AG09319 (cell line): ENCODE measurements around the gene TIAL1.

Experiments
- DNase-seq: peaks from one replicate; pipeline ENCODE4 v3.0.0-alpha.2; 2010; ENCODE audit warnings: low read depth; ENCODE audit errors: extremely low read depth
- TF ChIP-seq, protein P1 (sequence below): IDR thresholded peaks from 2 replicates; pipeline ENCODE4 v1.5.1; 2011; ENCODE audit warnings: low read depth, mild to moderate bottlenecking, inconsistent platforms, low read length, moderate library complexity

The TIAL1 gene

DNA sequence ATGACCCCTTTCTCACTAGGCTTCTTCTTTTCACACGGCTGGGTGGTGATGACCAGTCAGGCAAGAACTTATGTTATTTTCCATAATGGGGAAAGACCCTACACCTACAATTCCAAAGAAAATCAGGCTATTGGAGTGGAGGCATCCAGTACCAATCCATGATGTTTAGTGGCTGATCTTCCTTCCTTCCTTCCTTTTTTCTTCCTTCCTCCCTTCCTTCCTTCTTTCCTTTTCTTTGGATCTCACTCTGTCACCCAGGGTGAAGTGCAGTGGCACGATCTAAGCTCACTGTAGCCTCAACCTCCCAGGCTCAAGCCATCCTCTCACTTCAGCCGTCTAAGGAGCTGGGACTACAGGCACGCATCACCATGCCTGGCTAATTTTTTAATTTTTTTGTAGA is 56.7 kb downstream of the TIAL1 start:
- TF ChIP-seq, protein P1, sequence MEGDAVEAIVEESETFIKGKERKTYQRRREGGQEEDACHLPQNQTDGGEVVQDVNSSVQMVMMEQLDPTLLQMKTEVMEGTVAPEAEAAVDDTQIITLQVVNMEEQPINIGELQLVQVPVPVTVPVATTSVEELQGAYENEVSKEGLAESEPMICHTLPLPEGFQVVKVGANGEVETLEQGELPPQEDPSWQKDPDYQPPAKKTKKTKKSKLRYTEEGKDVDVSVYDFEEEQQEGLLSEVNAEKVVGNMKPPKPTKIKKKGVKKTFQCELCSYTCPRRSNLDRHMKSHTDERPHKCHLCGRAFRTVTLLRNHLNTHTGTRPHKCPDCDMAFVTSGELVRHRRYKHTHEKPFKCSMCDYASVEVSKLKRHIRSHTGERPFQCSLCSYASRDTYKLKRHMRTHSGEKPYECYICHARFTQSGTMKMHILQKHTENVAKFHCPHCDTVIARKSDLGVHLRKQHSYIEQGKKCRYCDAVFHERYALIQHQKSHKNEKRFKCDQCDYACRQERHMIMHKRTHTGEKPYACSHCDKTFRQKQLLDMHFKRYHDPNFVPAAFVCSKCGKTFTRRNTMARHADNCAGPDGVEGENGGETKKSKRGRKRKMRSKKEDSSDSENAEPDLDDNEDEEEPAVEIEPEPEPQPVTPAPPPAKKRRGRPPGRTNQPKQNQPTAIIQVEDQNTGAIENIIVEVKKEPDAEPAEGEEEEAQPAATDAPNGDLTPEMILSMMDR = no peak
- no peak for DNase-seq

GRCh38 chr10:119539359-119539825 is 57.4 kb downstream of the TIAL1 start:
- no peak for DNase-seq

DNA sequence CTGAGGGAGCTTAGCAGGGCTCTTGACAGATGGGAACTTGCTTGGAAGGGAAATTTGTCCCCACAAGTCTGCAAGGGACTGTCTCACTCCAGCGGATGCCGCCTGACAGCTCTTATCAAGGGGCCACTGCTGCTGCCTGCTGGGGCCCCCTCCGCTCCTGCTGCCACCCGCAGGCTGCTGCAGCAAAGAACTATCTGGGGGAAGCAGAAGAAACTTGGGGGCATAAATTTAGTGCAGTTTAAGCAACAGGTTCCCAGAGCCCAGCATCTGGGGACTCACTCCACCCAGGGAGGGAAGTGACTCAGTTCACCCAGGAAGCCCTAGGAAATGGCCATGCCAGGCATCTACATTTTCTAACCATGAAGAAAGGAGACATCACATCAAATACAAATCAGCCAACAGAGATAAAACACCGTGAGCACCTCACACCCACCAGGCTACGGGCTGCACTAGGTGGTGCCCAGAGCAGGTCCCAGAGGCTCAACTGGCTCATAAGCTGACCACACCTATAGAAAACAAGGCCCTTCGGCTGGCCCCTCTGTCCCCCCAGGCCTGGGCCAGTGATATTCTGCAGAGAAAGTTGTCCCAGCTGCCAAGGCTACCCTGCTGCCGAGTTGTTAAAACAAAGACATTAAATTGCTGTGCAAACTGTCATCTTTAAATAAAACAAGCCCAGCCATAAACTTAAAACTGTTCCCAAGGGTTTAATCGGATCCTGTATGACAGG is 58.0 kb downstream of the TIAL1 start:
- TF ChIP-seq, protein P1 = no peak
- DNase-seq = no peak

More at GRCh38 chr10:119539359-119539825, 57.4 kb downstream of the TIAL1 start:
- TF ChIP-seq, protein P1 = no peak

DNA sequence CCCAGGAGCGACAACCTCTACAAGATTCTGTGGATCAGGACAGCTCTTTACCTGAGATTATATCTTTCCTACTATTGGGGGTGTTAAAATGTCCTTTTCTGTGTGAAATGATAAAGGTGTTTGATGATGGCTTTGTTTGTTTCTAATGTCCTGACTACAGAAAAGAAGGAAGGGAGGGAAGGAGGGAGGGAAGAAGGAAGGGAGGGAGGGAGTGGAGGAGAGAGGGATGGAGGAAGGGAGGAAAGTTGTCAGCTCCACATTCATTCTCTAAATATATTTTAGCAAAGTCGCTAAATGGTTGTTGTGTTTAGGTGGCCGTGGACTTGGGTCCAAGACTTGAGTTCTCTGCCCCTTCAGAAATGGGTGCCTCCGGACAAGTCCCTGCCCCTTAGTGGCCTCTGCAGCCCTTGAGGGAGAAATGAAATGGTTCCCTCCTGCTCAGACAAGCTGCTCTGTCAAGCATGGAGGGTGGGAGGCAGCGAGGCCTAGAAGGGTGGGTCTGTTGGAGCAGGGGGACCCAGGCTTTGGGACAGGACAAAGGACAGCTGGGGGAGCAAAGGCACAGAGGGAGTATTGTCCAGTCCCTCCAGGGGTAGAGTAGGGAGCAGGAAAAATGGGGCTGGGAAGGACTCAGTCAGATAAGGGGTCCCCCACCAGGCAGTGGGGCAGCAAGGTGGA is 58.7 kb downstream of the TIAL1 start:
- TF ChIP-seq, protein P1 = no peak
- no peak for DNase-seq

DNA sequence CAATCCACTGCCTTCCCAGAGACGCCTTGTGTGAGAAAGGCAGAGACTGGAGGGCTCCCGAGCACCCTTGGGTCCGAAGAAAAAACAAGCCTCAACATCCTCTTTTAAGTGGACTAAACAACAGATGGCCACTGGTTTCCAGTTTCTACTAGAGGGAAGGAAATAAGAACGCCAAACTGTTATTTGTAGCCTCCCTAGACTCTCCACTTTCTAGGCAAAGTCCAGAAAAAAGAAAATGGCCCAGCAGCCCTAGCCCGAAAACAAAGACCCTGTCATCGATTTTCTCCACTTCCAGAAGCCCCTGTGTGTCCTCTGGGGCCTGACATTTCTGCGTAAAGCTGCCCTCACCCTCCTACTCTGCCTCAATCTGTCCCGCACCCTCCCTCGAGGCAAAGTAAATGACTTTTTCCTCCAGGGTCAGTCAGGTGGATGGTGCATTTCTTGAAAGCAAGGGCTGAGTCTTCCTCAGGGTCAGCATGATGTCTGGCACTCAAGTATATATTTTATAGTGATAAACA is 60.2 kb downstream of the TIAL1 start:
- TF ChIP-seq, protein P1 = no peak

GRCh38 chr10:119535837-119536507 is 60.8 kb downstream of the TIAL1 start:
- DNase-seq = no peak

More for the DNA sequence above, 60.2 kb downstream of the TIAL1 start:
- no peak for DNase-seq

More at GRCh38 chr10:119535837-119536507, 60.8 kb downstream of the TIAL1 start:
- TF ChIP-seq, protein P1 = no peak
